Measurements from ENCODE around the gene EDDM3A. TPM values are rescaled to one million over a fixed set of nuclear protein-coding genes. Genes with fewer than 3 reads are reported as not detected.

The EDDM3A gene
- polyA plus RNA-seq, 3 donors = not detected

GRCh38 chr14:20697273-20698017 lies 48.2 kb upstream of the EDDM3A start:
- H3K79me2 ChIP-seq (ENCODE audit: insufficient read depth, low read length) = no peaks in the 10 kb centered on the region
- DNase-seq = peak; percentile 78 to 86 (median 83)
- no peaks in the 10 kb centered on the region for H3K9me3 ChIP-seq (replicated peaks in 1 of 2; ENCODE audit: control insufficient read depth in 1 of 2, insufficient read depth in 1 of 2, low read length in 2 of 2)
- no peaks in the 10 kb centered on the region for H3K27me3 ChIP-seq (ENCODE audit: control insufficient read depth in 2 of 2, insufficient read depth in 2 of 2, low read length in 2 of 2)
- intact Hi-C loops (cut with micrococcal nuclease) = loop anchor here (1.0 to 10.0 kb wide), 4 partner anchors 157 to 277 kb away; no protein-coding TSS in a partner anchor
- H2AFZ ChIP-seq (ENCODE audit: insufficient read depth, low read depth, low read length, poor library complexity, severe bottlenecking) = no peak overlapping the region
- H3K27me3 Mint-ChIP-seq (ENCODE audit: low read depth in 3 of 3) = no peaks in the 10 kb centered on the region
- no peak overlapping the region for H3K9ac ChIP-seq (ENCODE audit: insufficient read depth, low read length, poor library complexity, severe bottlenecking)
- peak overlapping the region; percentile 7 for H3K4me2 ChIP-seq (replicated peaks; ENCODE audit: extremely low read depth, low read length, poor library complexity, severe bottlenecking)
- H3K4me1 ChIP-seq (ENCODE audit: control insufficient read depth in 1 of 2, insufficient read depth in 2 of 2, low read length in 2 of 2) = peaks cover 12 to 16% of the 10 kb centered on the region in 2 donors
- peaks cover 16 to 21% of the 10 kb centered on the region in 2 donors for H3K36me3 ChIP-seq (replicated peaks in 1 of 2; ENCODE audit: control insufficient read depth in 1 of 2, insufficient read depth in 2 of 2, low read length in 2 of 2)
- H3K36me3 Mint-ChIP-seq = peaks cover 29 to 36% of the 10 kb centered on the region in 2 donors
- H4K20me1 ChIP-seq (ENCODE audit: insufficient read depth, low read length) = no peaks in the 10 kb centered on the region
- H3K27ac Mint-ChIP-seq = peak overlapping the region in 4 of 7 donors; percentile 21 to 78 (median 40)
- H3K27ac ChIP-seq (ENCODE audit: low read depth in 1 of 2, low read length in 2 of 2) = peak overlapping the region in 1 of 2 donors; percentile 28
- peaks cover 14% of the 10 kb centered on the region for H3K4me1 Mint-ChIP-seq
- no peak overlapping the region for H3K4me3 ChIP-seq (replicated peaks in 1 of 3; ENCODE audit: low read depth in 2 of 3, low read length in 3 of 3)
- no CpG with 5 or more reads among the region's 6 CpGs for WGBS (ENCODE audit: insufficient coverage)
- TF ChIP-seq CTCF (IDR thresholded peaks at IDR 0.05) = peak; percentile 86
- H3K9me3 Mint-ChIP-seq = peaks cover 0 to 9% (median 0%) of the 10 kb centered on the region in 7 donors
- no peak overlapping the region for H3K4me3 Mint-ChIP-seq

DNA sequence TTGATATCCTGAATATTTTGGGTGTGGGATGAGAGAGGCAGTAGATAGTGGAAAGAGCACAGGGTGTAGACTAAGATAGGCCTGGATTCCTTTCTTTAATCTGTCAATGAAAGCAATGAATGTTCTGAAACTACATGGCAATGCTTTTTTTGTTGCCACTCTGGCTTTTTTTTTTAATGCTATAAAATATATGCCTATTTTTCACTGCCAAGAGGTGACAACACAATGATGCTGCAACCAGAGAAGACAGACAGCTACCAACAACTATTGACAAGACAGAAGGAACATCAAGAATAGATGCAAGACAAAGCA lies 47.7 kb upstream of the EDDM3A start:
- intact Hi-C loops (cut with micrococcal nuclease) = loop anchor here (2.0 to 10.0 kb wide), 3 partner anchors 157 to 277 kb away; no protein-coding TSS in a partner anchor
- H4K20me1 ChIP-seq (ENCODE audit: insufficient read depth, low read length) = no peaks in the 10 kb centered on the region
- peaks cover 16 to 21% of the 10 kb centered on the region in 2 donors for H3K36me3 ChIP-seq (replicated peaks in 1 of 2; ENCODE audit: control insufficient read depth in 1 of 2, insufficient read depth in 2 of 2, low read length in 2 of 2)
- no peak for DNase-seq
- peaks cover 26 to 33% of the 10 kb centered on the region in 2 donors for H3K36me3 Mint-ChIP-seq
- peak; percentile 33 for TF ChIP-seq CTCF (IDR thresholded peaks at IDR 0.05)
- H3K4me1 ChIP-seq (ENCODE audit: control insufficient read depth in 1 of 2, insufficient read depth in 2 of 2, low read length in 2 of 2) = peaks cover 12 to 16% of the 10 kb centered on the region in 2 donors
- H3K4me1 Mint-ChIP-seq = peaks cover 14% of the 10 kb centered on the region
- H3K4me3 Mint-ChIP-seq = no peak overlapping the region
- H3K4me2 ChIP-seq (replicated peaks; ENCODE audit: extremely low read depth, low read length, poor library complexity, severe bottlenecking) = no peak overlapping the region
- H3K9me3 Mint-ChIP-seq = peaks cover 0 to 9% (median 0%) of the 10 kb centered on the region in 7 donors
- H3K4me3 ChIP-seq (replicated peaks in 1 of 3; ENCODE audit: low read depth in 2 of 3, low read length in 3 of 3) = no peak overlapping the region
- peak overlapping the region in 1 of 7 donors; percentile 33 for H3K27ac Mint-ChIP-seq
- no peaks in the 10 kb centered on the region for H3K79me2 ChIP-seq (ENCODE audit: insufficient read depth, low read length)
- no peaks in the 10 kb centered on the region for H3K27me3 Mint-ChIP-seq (ENCODE audit: low read depth in 3 of 3)
- no peak overlapping the region for H2AFZ ChIP-seq (ENCODE audit: insufficient read depth, low read depth, low read length, poor library complexity, severe bottlenecking)
- H3K9ac ChIP-seq (ENCODE audit: insufficient read depth, low read length, poor library complexity, severe bottlenecking) = no peak overlapping the region
- no peaks in the 10 kb centered on the region for H3K27me3 ChIP-seq (ENCODE audit: control insufficient read depth in 2 of 2, insufficient read depth in 2 of 2, low read length in 2 of 2)
- no peak overlapping the region for H3K27ac ChIP-seq (ENCODE audit: low read depth in 1 of 2, low read length in 2 of 2)
- no peaks in the 10 kb centered on the region for H3K9me3 ChIP-seq (replicated peaks in 1 of 2; ENCODE audit: control insufficient read depth in 1 of 2, insufficient read depth in 1 of 2, low read length in 2 of 2)

All from CD14-positive monocyte (primary cell).